Esophagus muscularis mucosa (tissue), 4 donors: ENCODE results near the gene SUPV3L1. TPM values are rescaled to one million over a fixed set of nuclear protein-coding genes. Genes with fewer than 3 reads are reported as not detected.

ENCODE experiments used
- DNase-seq: peaks from one replicate; pipeline ENCODE4 v3.0.0-alpha.2; 2017; ENCODE audit errors: extremely low spot score
- H3K27ac ChIP-seq, 4 donors: fragments of 200-600 bp; sonication (generic); replicated peaks in 1 of 4; 1 replicate in 3 of 4; 2 replicates in 1 of 4; pipeline ENCODE4 v1.5.1; 2016 to 2019; ENCODE audit warnings: mild to moderate bottlenecking in 1 of 4
- H3K27me3 ChIP-seq, 4 donors: fragments of 200-600 bp; sonication (generic); one replicate each; pipeline versions ENCODE4 v1.5.1 to v1.6.0; 2016 to 2019
- H3K36me3 ChIP-seq, 4 donors: fragments of 200-600 bp; sonication (generic); one replicate each; pipeline ENCODE4 v1.5.1; 2016 to 2019
- H3K4me1 ChIP-seq, 4 donors: fragments of 200-600 bp; sonication (generic); one replicate each; pipeline ENCODE4 v1.5.1; 2016 to 2019
- H3K4me3 ChIP-seq, 4 donors: fragments of 200-600 bp; sonication (generic); 1 replicate in 2 of 4; 2 replicates in 2 of 4; pipeline ENCODE4 v1.5.1; 2016 to 2019; ENCODE audit warnings: mild to moderate bottlenecking in 4 of 4, moderate library complexity in 1 of 4
- H3K9me3 ChIP-seq, 4 donors: fragments of 200-600 bp; sonication (generic); 1 replicate in 3 of 4; 2 replicates in 1 of 4; pipeline ENCODE4 v1.5.1; 2016 to 2019
- CTCF ChIP-seq, 3 experiments: fragments of 200-600 bp in 2 of 3; fragments of 450-650 bp in 1 of 3; sonication (generic) in 2 of 3; IDR thresholded peaks; one replicate each; pipeline ENCODE4 v1.5.1; 2017 to 2019; ENCODE audit warnings: antibody characterized with exemption in 3 of 3, mild to moderate bottlenecking in 2 of 3, moderate library complexity in 1 of 3
- EP300 ChIP-seq: sonication (generic); formaldehyde crosslinking; IDR thresholded peaks from one replicate; pipeline ENCODE4 v1.6.1; 2017; ENCODE audit warnings: antibody characterized with exemption
- POLR2A ChIP-seq: fragments of 450-650 bp; IDR thresholded peaks from one replicate; pipeline ENCODE4 v1.6.1; 2017; ENCODE audit warnings: antibody characterized with exemption, moderate library complexity, mild to moderate bottlenecking, low read depth
- POLR2AphosphoS5 ChIP-seq, 2 donors: sonication (generic); formaldehyde crosslinking; IDR thresholded peaks; one replicate each; pipeline ENCODE4 v1.6.1; 2017; ENCODE audit warnings: antibody characterized with exemption in 2 of 2
- WGBS: methylation state at CpG from one replicate; pipeline ENCODE4 v1.1.5; 2018; 5-methylcytosine and 5-hydroxymethylcytosine counted together
- intact Hi-C: fragments of 100-400 bp; cut with DNase I; formaldehyde crosslinking; loops from one replicate; pipeline ENCODE4 v1.15.1; 2023
- total RNA-seq, 4 donors: library from RNA; depleted of rRNA; stranded (reverse); fragments of >200 nt; gene quantifications; one replicate each; pipeline versions ENCODE4 v1.1.0 to v1.2.1, GENCODE V29; 2016

Gene SUPV3L1
- total RNA-seq, 4 donors from 2014 or later: 15.4 to 21.9 (median 20.4) TPM

GRCh38 chr10:69214666-69215131, 34.7 kb downstream of the SUPV3L1 start:
- Histone ChIP-seq H3K9me3 (no peaks in the 10 kb centered on the region), H3K27me3 (peaks cover 0 to 14% (median 0%) of the 10 kb centered on the region in 4 donors), H3K4me3 (no peak overlapping the region), H3K4me1 (no peaks in the 10 kb centered on the region), H3K36me3 (peaks cover 0 to under 1% (median 0%) of the 10 kb centered on the region in 4 donors), H3K27ac (no peak overlapping the region)
- WGBS: 77% methylated on average over 6 of the region's 6 CpGs
- TF ChIP-seq POLR2A (no peak), POLR2AphosphoS5 (IDR thresholded peaks at IDR 0.05) (no peak), EP300 (no peak), CTCF (IDR thresholded peaks at IDR 0.05) (no peak)
- intact Hi-C loops: no loop called here
- DNase-seq: no peak

- no peak overlapping the region for H3K4me3 ChIP-seq
- H3K27me3 ChIP-seq: peaks cover 0 to 14% (median under 1%) of the 10 kb centered on the region in 4 donors
- 41% methylated on average over 10 of the region's 10 CpGs for WGBS
- no peaks in the 10 kb centered on the region for H3K36me3 ChIP-seq
- H3K4me1 ChIP-seq: no peaks in the 10 kb centered on the region
- intact Hi-C loops: no loop called here
- no peaks in the 10 kb centered on the region for H3K9me3 ChIP-seq
- no peak for DNase-seq
- H3K27ac ChIP-seq: no peak overlapping the region
- TF ChIP-seq EP300: no peak
- no peak for TF ChIP-seq POLR2AphosphoS5 (IDR thresholded peaks at IDR 0.05)
- TF ChIP-seq POLR2A: no peak
- no peak for TF ChIP-seq CTCF (IDR thresholded peaks at IDR 0.05)
Measured at GRCh38 chr10:69215405-69216171, 35.6 kb downstream of the SUPV3L1 start.

GRCh38 chr10:69216577-69217118, 36.6 kb downstream of the SUPV3L1 start:
- Histone ChIP-seq H3K9me3 (no peaks in the 10 kb centered on the region), H3K36me3 (no peaks in the 10 kb centered on the region), H3K4me3 (no peak overlapping the region), H3K27ac (no peak overlapping the region), H3K27me3 (peaks cover 0 to 24% (median 2%) of the 10 kb centered on the region in 4 donors), H3K4me1 (no peaks in the 10 kb centered on the region)
- 91% methylated on average over 11 of the region's 11 CpGs for WGBS
- TF ChIP-seq EP300 (no peak), POLR2AphosphoS5 (IDR thresholded peaks at IDR 0.05) (no peak), POLR2A (no peak)
- DNase-seq: no peak
- intact Hi-C loops: no loop called here

- no peak overlapping the region for H3K4me3 ChIP-seq
- DNase-seq: no peak
- no peak for TF ChIP-seq EP300
- no peak for TF ChIP-seq CTCF (IDR thresholded peaks at IDR 0.05)
- no peak for TF ChIP-seq POLR2AphosphoS5 (IDR thresholded peaks at IDR 0.05)
- no peak for TF ChIP-seq POLR2A
- H3K27me3 ChIP-seq: peaks cover 0 to 27% (median 2%) of the 10 kb centered on the region in 4 donors
- no peaks in the 10 kb centered on the region for H3K9me3 ChIP-seq
- 81% methylated on average over 4 of the region's 4 CpGs for WGBS
- intact Hi-C loops: no loop called here
- no peak overlapping the region for H3K27ac ChIP-seq
- no peaks in the 10 kb centered on the region for H3K4me1 ChIP-seq
- H3K36me3 ChIP-seq: no peaks in the 10 kb centered on the region
Measured at GRCh38 chr10:69217119-69217754, 37.2 kb downstream of the SUPV3L1 start.

GRCh38 chr10:69218831-69219230, 38.8 kb downstream of the SUPV3L1 start:
- no peaks in the 10 kb centered on the region for H3K36me3 ChIP-seq
- WGBS: 89% methylated on average over 6 of the region's 6 CpGs
- no peak overlapping the region for H3K4me3 ChIP-seq
- no peak for DNase-seq
- TF ChIP-seq EP300: no peak
- intact Hi-C loops: no loop called here
- H3K4me1 ChIP-seq: no peaks in the 10 kb centered on the region
- H3K27me3 ChIP-seq: peaks cover 0 to 27% (median 2%) of the 10 kb centered on the region in 4 donors
- H3K9me3 ChIP-seq: no peaks in the 10 kb centered on the region
- no peak overlapping the region for H3K27ac ChIP-seq
